IPS-18a (cell line): Measurements from ENCODE around the gene ADAMTS12.

ENCODE experiments used
- H3K27ac ChIP-seq: one replicate; pipeline ENCODE4 v1.5.1; 2013; ENCODE audit warnings: low read length
- H3K27me3 ChIP-seq: one replicate; pipeline ENCODE4 v1.6.1; 2013; ENCODE audit warnings: mild to moderate bottlenecking, low read length; ENCODE audit not compliant: control insufficient read depth, insufficient read depth
- H3K36me3 ChIP-seq: one replicate; pipeline ENCODE4 v1.6.1; 2013; ENCODE audit warnings: low read depth, low read length; ENCODE audit not compliant: control insufficient read depth
- H3K4me1 ChIP-seq: one replicate; pipeline ENCODE4 v1.6.1; 2013; ENCODE audit warnings: low read depth, low read length; ENCODE audit not compliant: control insufficient read depth
- H3K4me3 ChIP-seq: one replicate; pipeline ENCODE4 v1.5.1; 2013; ENCODE audit warnings: low read length
- H3K9ac ChIP-seq: one replicate; pipeline ENCODE4 v1.6.1; 2013; ENCODE audit warnings: mild to moderate bottlenecking, low read length, moderate library complexity
- H3K9me3 ChIP-seq: one replicate; pipeline ENCODE4 v1.6.1; 2013; ENCODE audit warnings: low read depth, low read length; ENCODE audit not compliant: control insufficient read depth

ADAMTS12 gene

DNA sequence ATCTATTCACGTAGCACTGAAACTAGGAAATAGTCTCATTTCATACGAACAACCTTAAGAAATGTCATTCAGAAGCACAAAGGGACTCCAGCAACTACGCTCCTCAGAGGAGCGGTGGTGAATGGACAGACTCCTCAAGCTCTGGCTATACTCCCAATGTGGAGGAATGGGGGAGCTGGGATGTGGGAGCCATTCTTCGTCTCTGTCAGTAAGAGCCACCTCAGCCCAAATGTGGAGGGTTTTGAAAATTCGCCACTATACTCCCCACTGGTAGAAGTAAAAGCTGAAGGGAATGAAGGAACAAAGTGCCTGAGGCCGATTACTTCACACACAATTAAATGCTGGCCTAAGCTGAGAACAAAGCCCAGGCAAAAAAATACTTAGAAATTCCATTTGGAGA is 96.3 kb downstream of the ADAMTS12 start:
- Histone ChIP-seq H3K4me3 (no peak overlapping the region), H3K36me3 (no peaks in the 10 kb centered on the region), H3K9ac (no peak overlapping the region), H3K27me3 (no peaks in the 10 kb centered on the region), H3K4me1 (no peaks in the 10 kb centered on the region), H3K27ac (no peak overlapping the region), H3K9me3 (no peaks in the 10 kb centered on the region)

DNA sequence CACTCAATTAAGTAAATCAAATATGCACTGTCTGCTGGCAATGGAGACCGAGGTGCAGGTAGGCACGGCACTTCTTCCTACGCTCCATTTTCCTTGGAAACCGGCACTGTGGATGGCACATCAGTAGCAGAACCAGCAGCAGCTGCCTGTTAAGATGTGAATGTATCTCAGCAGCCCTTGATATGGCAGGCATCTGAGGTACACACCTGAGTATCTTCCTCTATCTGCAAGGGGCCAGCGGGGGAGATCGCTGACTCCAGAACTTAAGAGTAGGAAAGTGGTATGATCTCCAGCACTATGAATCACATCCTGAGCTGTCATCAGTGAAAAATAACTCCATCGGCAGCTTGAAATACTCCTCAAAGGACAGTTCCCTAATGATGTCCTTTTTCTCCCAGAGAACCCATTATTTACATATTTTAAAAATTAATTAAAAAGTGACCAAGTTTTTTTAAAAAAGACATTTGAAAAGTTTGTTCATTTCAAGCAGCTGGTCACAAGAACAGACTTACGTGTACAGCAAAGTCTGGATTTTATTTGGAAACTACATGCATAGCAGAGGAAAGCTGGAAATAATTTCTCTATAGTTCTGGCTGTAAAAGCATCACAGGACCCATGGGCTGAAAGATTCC is 97.1 kb downstream of the ADAMTS12 start:
- Histone ChIP-seq H3K36me3 (no peaks in the 10 kb centered on the region), H3K9me3 (no peaks in the 10 kb centered on the region), H3K4me1 (no peaks in the 10 kb centered on the region), H3K9ac (no peak overlapping the region), H3K4me3 (no peak overlapping the region), H3K27ac (no peak overlapping the region), H3K27me3 (no peaks in the 10 kb centered on the region)

DNA sequence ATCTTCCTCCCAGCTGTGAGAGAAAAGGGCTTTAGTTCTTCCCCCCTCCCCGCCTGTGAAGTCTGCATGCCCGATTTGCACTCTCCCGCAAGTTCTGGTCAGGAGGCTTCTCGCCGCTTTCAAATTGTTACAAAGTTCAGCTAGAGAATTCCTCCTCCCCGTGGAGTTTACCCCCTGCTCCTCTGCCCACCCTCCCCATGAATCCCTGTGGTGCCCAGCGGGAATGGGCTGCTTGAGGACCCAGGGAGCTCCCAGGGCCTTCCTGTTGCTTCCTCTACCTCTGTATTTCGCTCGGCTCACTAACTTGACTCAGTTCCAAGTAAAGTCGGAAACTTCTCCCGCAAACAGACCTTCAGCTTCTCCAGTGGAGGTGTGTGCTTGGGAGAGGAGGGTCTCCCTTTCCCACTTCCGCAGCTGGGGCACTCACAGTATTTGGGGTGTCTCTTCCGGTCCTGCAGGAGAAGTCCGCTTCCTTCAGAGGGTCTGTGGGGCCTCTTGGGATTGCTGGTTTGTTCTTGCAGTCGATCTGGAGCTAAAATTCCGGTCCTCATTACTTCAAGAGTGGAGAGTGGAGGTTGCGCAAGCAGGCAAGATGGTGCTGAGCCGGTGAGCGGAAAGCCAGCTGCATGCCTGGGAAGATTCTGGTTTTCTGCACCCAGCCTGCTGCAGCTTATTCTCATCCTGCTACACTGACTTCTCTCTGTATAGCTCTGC is 97.8 kb downstream of the ADAMTS12 start:
- no peaks in the 10 kb centered on the region for H3K36me3 ChIP-seq
- H3K4me3 ChIP-seq = no peak overlapping the region
- no peaks in the 10 kb centered on the region for H3K4me1 ChIP-seq
- H3K9ac ChIP-seq = no peak overlapping the region
- H3K9me3 ChIP-seq = no peaks in the 10 kb centered on the region
- no peaks in the 10 kb centered on the region for H3K27me3 ChIP-seq
- no peak overlapping the region for H3K27ac ChIP-seq

DNA sequence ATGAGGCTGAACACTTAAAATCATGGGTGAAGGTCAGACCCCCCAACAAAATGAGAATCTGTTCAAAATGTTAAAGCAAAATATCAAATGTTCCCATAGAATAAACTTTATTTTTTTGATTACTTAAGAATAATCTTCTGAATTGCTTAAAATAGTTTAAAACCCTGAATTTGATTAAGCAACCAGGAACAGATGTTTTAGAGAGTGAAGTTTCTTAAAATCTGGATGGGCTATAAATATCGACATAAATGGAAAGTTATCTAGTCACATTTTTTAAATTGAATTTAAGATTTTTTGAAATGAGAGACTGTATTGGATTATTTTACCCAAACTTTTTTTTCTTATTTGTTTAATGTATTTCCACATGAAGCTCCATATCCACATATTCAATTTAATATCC is 98.5 kb downstream of the ADAMTS12 start:
- Histone ChIP-seq H3K9me3 (no peaks in the 10 kb centered on the region), H3K4me3 (no peak overlapping the region), H3K9ac (no peak overlapping the region), H3K27me3 (no peaks in the 10 kb centered on the region), H3K36me3 (no peaks in the 10 kb centered on the region), H3K4me1 (no peaks in the 10 kb centered on the region), H3K27ac (no peak overlapping the region)

DNA sequence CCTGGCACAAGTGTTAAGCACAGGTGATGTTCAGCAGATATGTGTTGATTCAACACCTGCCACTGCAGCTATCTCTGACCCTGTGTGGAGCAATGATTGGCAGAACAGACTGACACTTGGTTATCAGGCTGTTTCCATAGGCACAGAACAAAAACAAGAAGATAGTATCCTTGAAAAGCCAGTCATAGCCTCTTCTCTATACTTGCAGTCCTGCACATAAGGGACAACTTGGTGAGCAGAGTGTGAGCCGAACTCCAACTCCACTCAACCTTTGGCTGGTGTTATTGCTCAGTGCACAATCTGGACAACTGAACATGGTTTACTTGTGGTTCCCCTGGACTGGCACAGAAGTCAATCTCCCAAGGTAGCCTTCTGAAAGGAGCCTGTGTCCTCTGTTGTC is 99.2 kb downstream of the ADAMTS12 start:
- H3K9me3 ChIP-seq = no peaks in the 10 kb centered on the region
- H3K9ac ChIP-seq = no peak overlapping the region
- H3K4me3 ChIP-seq = no peak overlapping the region
- no peaks in the 10 kb centered on the region for H3K36me3 ChIP-seq
- H3K27ac ChIP-seq = no peak overlapping the region
- H3K4me1 ChIP-seq = no peaks in the 10 kb centered on the region
- no peaks in the 10 kb centered on the region for H3K27me3 ChIP-seq

DNA sequence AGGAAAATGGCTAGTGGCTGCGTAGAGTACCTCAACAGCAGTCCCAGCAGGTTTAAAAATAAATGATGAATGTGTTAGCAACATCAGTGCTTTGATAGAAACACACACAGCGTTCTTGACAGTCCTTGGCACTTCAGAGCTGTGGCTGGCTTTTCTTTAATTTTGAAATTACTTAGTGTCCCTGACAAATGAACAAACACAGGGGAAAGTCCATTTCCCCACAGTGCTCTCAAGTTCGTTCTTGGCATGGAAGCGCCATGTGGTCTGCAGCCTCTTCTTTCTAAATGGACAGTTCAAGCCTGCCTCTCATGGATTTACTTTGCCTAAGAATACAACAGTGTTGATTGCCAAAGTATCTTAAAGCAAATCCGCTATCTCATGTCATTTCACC is 102.2 kb downstream of the ADAMTS12 start:
- Histone ChIP-seq H3K27ac (no peak overlapping the region), H3K4me3 (no peak overlapping the region), H3K9me3 (no peaks in the 10 kb centered on the region), H3K9ac (no peak overlapping the region), H3K36me3 (no peaks in the 10 kb centered on the region), H3K27me3 (no peaks in the 10 kb centered on the region), H3K4me1 (no peaks in the 10 kb centered on the region)

DNA sequence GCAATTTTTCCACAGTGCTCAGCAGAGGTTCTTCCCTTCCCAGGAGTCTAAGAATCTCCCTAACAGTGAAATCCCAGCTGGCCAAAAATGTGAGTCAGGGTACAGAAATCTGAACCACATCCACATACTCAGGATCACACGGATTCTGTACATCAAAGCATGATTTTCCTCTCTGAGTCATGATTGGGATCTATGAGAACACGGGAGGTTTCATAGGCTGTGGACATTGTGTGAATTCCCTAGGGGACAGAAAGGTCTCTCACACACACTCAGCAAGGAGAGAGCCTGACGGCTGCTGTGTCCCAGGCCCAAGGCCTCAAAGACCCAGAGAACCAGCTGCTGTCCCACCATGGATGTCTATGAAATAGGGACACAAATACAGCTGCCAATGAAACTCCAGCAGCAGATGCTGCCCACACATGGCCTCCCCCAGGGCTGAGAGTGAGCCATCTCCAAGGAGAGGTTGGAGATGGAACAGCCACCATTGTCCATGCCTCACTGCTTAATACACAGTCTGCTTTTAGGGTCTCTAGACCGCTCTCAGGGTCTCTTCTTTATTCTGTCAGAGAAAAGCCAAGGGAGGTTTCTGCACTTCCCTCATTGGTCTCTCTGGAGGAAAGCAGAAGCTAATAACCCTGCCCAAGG is 102.7 kb downstream of the ADAMTS12 start:
- no peak overlapping the region for H3K9ac ChIP-seq
- H3K27ac ChIP-seq = no peak overlapping the region
- no peaks in the 10 kb centered on the region for H3K4me1 ChIP-seq
- no peaks in the 10 kb centered on the region for H3K36me3 ChIP-seq
- no peaks in the 10 kb centered on the region for H3K27me3 ChIP-seq
- H3K4me3 ChIP-seq = no peak overlapping the region
- no peaks in the 10 kb centered on the region for H3K9me3 ChIP-seq

DNA sequence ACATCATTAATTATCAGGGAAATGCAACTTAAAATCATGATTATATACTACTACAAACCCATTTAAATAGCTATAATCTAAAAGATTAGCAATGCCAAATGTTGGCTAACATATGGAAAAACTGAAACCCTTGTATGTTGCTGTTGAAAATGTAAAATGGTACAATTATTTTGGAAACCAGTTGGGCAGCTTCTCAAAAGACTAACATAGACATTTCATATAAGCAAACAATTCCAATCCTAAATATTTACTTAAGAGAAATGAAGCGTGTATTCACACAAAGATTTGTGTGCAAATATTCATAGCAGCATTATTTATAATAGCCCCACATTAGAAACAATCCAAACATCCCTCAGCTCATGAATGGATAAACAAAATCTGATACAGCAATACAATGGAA is 106.2 kb downstream of the ADAMTS12 start:
- no peak overlapping the region for H3K27ac ChIP-seq
- no peaks in the 10 kb centered on the region for H3K9me3 ChIP-seq
- no peaks in the 10 kb centered on the region for H3K36me3 ChIP-seq
- no peaks in the 10 kb centered on the region for H3K27me3 ChIP-seq
- no peak overlapping the region for H3K4me3 ChIP-seq
- no peak overlapping the region for H3K9ac ChIP-seq
- H3K4me1 ChIP-seq = no peaks in the 10 kb centered on the region

DNA sequence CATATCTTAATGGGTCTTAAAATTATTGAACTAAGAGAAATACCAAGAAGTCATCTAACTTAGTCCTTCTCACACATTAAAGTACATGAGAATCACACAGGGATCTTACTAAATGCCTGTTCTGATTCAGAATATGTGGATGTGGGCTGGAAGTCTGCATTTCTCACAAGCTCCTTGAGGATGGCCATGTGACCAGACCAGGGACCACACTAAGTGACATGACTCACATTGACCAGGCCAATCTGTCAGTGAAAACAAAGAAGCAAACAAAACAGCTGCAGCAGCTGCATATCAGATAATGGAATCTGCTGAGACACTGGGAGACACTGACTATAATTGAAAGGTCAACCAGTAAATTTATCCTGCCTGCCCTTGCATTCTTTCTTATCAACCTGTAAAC is 110.5 kb downstream of the ADAMTS12 start:
- Histone ChIP-seq H3K4me1 (no peaks in the 10 kb centered on the region), H3K9me3 (no peaks in the 10 kb centered on the region), H3K36me3 (no peaks in the 10 kb centered on the region), H3K9ac (no peak overlapping the region), H3K4me3 (no peak overlapping the region), H3K27me3 (no peaks in the 10 kb centered on the region), H3K27ac (no peak overlapping the region)

DNA sequence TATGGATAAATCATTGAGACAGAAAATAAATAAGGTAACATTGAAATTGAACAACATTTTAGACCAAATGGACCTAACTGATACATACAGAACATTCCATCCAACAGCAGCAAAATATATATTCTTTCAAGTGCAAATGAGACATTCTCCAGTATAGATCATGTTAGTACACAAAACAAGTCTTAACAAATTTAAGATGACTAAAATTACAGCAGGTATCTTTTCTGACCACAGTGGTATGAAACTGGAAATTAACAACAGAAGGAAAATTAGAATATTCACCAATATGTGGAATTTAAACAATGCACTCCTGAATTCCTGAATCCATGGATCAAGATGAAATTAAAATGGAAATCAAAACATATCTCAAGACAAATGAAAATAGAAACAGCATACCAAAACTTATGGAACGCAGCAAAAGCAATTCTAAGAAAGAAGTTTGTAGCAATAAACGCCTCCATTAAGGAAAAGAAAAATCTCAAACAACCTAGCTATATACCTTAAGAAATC is 115.6 kb downstream of the ADAMTS12 start:
- Histone ChIP-seq H3K36me3 (no peaks in the 10 kb centered on the region), H3K4me1 (no peaks in the 10 kb centered on the region), H3K9ac (no peak overlapping the region), H3K9me3 (no peaks in the 10 kb centered on the region), H3K27me3 (no peaks in the 10 kb centered on the region), H3K27ac (no peak overlapping the region), H3K4me3 (no peak overlapping the region)

DNA sequence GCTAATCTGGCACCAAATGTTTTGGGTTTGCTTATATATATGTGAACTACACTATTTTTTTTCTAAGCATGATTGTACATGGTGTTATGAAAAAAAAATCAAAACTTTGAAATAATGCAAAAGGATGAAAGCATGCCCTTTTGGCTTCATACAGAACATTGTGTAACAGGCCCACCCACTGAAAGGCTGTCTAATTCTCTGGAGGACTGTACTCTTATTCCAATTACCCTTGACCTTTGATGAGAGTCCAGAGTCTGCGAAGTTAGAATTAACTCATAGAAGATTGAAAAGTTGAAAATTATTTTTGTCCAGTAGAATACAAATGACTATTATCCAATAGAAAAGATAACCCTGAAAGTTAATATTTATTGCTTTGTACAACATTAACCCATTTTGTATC is 117.4 kb downstream of the ADAMTS12 start:
- no peaks in the 10 kb centered on the region for H3K27me3 ChIP-seq
- H3K27ac ChIP-seq = no peak overlapping the region
- no peaks in the 10 kb centered on the region for H3K9me3 ChIP-seq
- H3K36me3 ChIP-seq = no peaks in the 10 kb centered on the region
- H3K4me3 ChIP-seq = no peak overlapping the region
- no peaks in the 10 kb centered on the region for H3K4me1 ChIP-seq
- no peak overlapping the region for H3K9ac ChIP-seq
